ENCODE results near the gene IFT74. TPM values are rescaled to one million over a fixed set of nuclear protein-coding genes. Genes with fewer than 3 reads are reported as not detected.

IFT74 gene
- total RNA-seq, 1 donor, result 21.4 TPM

GRCh38 chr9:26973989-26974388 lies 17.8 kb downstream of the IFT74 start:
- H3K4me3 ChIP-seq (ENCODE audit: low read depth, low read length), result no peak overlapping the region
- TF ChIP-seq, protein P1, sequence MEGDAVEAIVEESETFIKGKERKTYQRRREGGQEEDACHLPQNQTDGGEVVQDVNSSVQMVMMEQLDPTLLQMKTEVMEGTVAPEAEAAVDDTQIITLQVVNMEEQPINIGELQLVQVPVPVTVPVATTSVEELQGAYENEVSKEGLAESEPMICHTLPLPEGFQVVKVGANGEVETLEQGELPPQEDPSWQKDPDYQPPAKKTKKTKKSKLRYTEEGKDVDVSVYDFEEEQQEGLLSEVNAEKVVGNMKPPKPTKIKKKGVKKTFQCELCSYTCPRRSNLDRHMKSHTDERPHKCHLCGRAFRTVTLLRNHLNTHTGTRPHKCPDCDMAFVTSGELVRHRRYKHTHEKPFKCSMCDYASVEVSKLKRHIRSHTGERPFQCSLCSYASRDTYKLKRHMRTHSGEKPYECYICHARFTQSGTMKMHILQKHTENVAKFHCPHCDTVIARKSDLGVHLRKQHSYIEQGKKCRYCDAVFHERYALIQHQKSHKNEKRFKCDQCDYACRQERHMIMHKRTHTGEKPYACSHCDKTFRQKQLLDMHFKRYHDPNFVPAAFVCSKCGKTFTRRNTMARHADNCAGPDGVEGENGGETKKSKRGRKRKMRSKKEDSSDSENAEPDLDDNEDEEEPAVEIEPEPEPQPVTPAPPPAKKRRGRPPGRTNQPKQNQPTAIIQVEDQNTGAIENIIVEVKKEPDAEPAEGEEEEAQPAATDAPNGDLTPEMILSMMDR (IDR thresholded peaks at IDR 0.05; ENCODE audit: insufficient read depth, low read length), result no peak
- DNase-seq (ENCODE audit: low read depth), result no peak

DNA sequence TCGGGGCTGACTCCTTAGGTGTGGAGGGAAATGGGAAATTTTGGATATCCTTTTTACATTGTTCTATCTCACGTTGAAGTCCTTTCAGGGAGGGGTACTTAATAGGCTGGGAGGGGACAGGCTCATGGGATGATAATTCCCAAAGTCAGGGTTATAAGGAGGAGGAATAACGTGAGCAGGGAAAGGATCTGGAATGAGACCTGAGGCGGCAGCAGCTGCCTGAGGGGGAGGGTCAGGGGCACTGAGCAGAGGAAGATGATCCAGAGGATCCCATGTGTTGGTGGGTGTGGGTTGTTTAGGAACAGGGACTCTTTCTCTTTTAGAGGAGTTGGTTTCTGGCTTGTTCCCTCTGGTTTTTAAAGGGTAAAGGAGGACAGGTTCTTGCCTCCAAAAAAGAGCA lies 18.7 kb downstream of the IFT74 start:
- DNase-seq (ENCODE audit: low read depth), result no peak
- H3K4me3 ChIP-seq (ENCODE audit: low read depth, low read length), result no peak overlapping the region
- TF ChIP-seq, protein P1 (IDR thresholded peaks at IDR 0.05; ENCODE audit: insufficient read depth, low read length), result no peak

DNA sequence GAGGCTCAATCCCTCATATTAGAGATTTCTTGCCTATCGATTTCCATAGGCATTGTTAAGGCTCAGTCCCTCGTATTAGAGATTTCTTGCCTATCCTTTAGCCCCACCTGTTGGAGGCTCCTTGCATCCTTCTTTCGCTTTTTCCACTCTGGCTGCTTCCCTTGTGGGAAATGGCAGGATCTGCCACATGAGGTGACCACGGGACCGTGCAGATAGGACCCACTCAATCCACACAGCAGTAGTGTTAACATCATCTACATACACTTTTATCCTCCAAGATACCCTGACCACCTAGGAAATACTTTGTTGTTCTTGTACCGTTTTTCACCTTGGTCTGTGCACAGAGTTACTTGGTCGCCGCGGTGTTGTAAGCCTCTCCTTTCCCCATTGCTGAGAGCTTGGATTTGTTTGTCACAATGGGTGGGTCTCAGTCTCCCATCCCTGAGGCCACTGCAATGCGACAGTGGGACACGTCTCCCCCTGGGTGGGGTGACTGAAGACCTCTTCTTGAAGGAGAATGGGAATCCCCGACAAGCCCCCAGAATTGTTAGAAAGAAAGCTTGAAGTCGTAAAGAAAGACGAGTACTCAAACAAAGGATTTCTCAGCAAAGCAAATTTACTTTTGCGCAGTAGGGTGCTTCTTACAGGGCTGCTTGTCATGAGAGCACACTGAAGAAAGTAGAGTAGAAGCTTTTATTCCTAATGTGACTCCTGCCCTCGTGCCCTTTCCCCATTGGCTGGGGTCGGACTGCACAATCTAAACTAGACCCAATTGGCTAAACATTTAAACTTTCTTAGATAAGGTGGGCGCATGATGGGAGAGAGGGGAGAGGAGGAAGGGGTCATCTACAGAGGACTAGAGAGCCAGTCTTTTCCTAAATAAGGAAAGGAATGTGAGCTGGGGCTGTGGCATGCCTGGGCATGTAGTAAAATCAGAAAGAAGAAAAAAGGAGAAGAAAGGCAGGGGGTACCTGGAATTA lies 19.8 kb downstream of the IFT74 start:
- peak overlapping the region; percentile 36 for H3K4me3 ChIP-seq (ENCODE audit: low read depth, low read length)
- DNase-seq (ENCODE audit: low read depth), result peak; percentile 81
- TF ChIP-seq, protein P1 (IDR thresholded peaks at IDR 0.05; ENCODE audit: insufficient read depth, low read length), result peak; percentile 82

DNA sequence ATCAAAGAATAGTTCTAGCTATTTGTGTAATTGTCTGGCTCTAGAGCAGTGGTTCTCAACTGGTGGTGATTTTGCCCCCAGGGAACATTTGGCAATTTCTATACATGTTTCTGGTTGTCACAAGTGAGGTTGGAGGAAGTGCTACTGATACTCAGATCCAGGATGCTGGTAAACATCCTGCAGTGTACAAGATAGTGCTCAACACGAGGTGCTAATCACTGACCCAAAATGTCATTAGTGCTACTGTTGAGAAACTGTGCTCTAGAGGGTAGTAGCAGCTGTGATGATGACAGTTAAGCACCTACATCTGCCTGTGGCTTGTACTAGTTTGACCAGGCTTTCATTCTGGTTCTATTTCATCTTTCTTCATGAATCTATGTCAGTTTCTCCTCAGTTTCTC lies 27.1 kb downstream of the IFT74 start:
- TF ChIP-seq, protein P1 (IDR thresholded peaks at IDR 0.05; ENCODE audit: insufficient read depth, low read length), result no peak
- no peak for DNase-seq (ENCODE audit: low read depth)

GRCh38 chr9:26995810-26996209 lies 39.6 kb downstream of the IFT74 start:
- TF ChIP-seq, protein P1 (IDR thresholded peaks at IDR 0.05; ENCODE audit: insufficient read depth, low read length), result no peak
- H3K4me3 ChIP-seq (ENCODE audit: low read depth, low read length), result no peak overlapping the region

More for the DNA sequence above, 27.1 kb downstream of the IFT74 start:
- H3K4me3 ChIP-seq (ENCODE audit: low read depth, low read length), result no peak overlapping the region

DNA sequence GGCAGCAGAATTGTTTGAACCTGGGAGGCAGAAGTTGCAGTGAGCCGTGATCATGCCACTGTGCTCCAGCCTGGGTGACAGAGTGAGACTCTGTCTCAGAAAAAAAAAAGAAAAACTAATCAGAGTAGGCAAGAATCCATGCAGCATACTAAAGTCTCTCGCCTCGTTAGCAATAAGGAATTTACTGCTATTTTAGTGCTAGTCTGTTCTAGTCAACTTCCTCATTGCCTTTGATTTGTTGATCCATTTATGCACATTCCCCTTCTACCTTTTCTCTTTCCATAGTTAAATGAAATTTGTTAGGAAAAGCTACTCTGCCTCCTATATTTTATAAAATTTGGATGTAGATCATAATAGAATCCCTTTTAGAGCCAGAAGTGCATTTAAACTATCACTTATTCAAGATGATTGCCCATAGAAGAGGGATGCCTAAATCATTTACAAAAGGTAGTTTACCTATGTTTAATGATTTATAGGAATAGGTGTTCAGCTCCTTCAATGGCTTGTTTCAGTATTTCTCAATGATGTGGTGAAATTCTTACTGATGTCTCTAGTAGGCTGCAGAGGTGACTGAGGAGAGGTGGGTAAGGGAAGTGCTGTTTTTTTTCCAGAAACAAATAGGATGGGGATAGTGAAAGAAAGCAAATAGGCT lies 47.3 kb downstream of the IFT74 start:
- no peak for DNase-seq (ENCODE audit: low read depth)
- TF ChIP-seq, protein P1 (IDR thresholded peaks at IDR 0.05; ENCODE audit: insufficient read depth, low read length), result no peak
- no peak overlapping the region for H3K4me3 ChIP-seq (ENCODE audit: low read depth, low read length)

More at GRCh38 chr9:26995810-26996209, 39.6 kb downstream of the IFT74 start:
- no peak for DNase-seq (ENCODE audit: low read depth)

Data from fibroblast of the aortic adventitia (primary cell).